HG02885 (cell line): ENCODE measurements around the gene EFHD2.
"Not testable (repeated sequence)": the region's sequence is repeated elsewhere in the genome, so short reads cannot be mapped to it uniquely, and the experiment has no call there.

Source experiments
- ATAC-seq: cut with Tn5 transposase; IDR thresholded peaks from one replicate; pipeline ENCODE4 v1.9.1; 2021; ENCODE audit warnings: mild to moderate bottlenecking; ENCODE audit not compliant: unreplicated experiment, poor library complexity

Gene EFHD2

GRCh38 chr1:15449567-15449966 is 39.9 kb downstream of the EFHD2 start:
- ATAC-seq = no peak

- ATAC-seq = no peak
Measured at GRCh38 chr1:15451014-15451722, 41.5 kb downstream of the EFHD2 start.

- ATAC-seq = no peak
Measured at GRCh38 chr1:15452216-15452615, 42.5 kb downstream of the EFHD2 start.

- no peak for ATAC-seq
Measured at GRCh38 chr1:15452866-15453571, 43.3 kb downstream of the EFHD2 start.

- ATAC-seq = no peak
Measured at GRCh38 chr1:15453734-15454133, 44.0 kb downstream of the EFHD2 start.

GRCh38 chr1:15454256-15454655 is 44.6 kb downstream of the EFHD2 start:
- ATAC-seq = no peak

GRCh38 chr1:15455522-15455921 is 45.8 kb downstream of the EFHD2 start:
- ATAC-seq = no peak

- no peak for ATAC-seq
Measured at GRCh38 chr1:15456313-15456954, 46.7 kb downstream of the EFHD2 start, which contains the start of gene CELA2A. TSS of gene CELA2A (plus strand) at chr1:15456732. CDS start at chr1:15456754, 22 bp downstream.

- no peak for ATAC-seq
Measured at GRCh38 chr1:15457585-15457984, 47.9 kb downstream of the EFHD2 start.

GRCh38 chr1:15458388-15458787 is 48.7 kb downstream of the EFHD2 start:
- ATAC-seq = not testable (repeated sequence)

- ATAC-seq = no peak
Measured at GRCh38 chr1:15459771-15460707, 50.4 kb downstream of the EFHD2 start.

- ATAC-seq = no peak
Measured at GRCh38 chr1:15460708-15461095, 51.0 kb downstream of the EFHD2 start.

GRCh38 chr1:15463064-15463800 is 53.5 kb downstream of the EFHD2 start:
- ATAC-seq = not testable (repeated sequence)

GRCh38 chr1:15463926-15464322 is 54.2 kb downstream of the EFHD2 start:
- ATAC-seq = not testable (repeated sequence)

GRCh38 chr1:15465674-15466073 is 56.0 kb downstream of the EFHD2 start:
- no peak for ATAC-seq

- not testable (repeated sequence) for ATAC-seq
Measured at GRCh38 chr1:15466955-15467625, 57.4 kb downstream of the EFHD2 start.

- no peak for ATAC-seq
Measured at GRCh38 chr1:15468145-15468544, 58.5 kb downstream of the EFHD2 start.

GRCh38 chr1:15469361-15469760 is 59.7 kb downstream of the EFHD2 start:
- ATAC-seq = no peak
